GM21786 (cell line): Measurements from ENCODE around the gene SARM1.
A peak's percentile ranks its signal among the peaks of the same experiment; 100 is the strongest.
"Not testable (repeated sequence)": the region's sequence is repeated elsewhere in the genome, so short reads cannot be mapped to it uniquely, and the experiment has no call there.

ENCODE experiments used
- ATAC-seq: cut with Tn5 transposase; IDR thresholded peaks from one replicate; pipeline ENCODE4 v1.9.1; 2021; ENCODE audit not compliant: unreplicated experiment

SARM1 gene

DNA sequence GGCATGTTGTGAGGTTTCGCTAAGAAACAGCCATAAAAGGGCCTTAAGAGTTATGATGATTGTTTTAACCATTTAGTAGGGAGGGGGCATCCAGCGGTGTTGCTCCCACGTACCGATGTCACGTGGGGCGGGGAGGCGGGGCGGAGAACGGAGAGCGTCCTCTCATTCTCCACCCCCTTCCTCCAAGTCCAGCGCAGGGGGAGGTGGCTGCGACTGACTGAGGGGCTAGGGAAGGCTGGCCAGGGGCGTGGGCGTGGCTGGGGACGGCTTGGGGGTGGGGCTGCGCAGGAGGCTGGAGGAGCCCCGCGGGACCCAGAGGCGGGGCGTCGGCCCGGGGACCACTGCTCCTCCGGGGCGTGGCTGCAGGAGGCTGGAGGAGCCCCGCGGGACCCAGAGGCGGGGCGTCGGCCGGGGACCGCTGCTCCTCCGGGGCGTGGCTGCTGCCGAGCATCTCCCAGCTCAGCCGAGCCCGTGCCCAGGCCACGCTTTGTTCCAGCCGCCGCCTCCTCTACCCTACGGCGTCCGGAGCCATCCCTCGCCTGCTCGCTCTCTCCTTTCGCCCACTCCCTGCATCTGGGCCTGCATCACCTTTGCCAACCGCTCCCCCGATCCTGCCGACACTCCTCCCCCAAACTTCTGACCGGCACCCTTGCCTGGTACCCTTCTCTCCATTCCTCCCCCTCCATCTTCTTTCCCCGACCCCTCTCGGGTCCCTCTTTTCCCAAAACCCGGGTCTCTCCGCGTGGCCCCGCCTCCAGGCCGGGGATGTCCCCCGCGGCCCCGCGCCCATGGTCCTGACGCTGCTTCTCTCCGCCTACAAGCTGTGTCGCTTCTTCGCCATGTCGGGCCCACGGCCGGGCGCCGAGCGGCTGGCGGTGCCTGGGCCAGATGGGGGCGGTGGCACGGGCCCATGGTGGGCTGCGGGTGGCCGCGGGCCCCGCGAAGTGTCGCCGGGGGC, at the start of gene SARM1:
Gene SARM1, plus strand, starts transcription at position 450 of the 958 bp plus-strand sequence. Its CDS starts 339 bp downstream, at position 789.
- peak; percentile 85 for ATAC-seq

DNA sequence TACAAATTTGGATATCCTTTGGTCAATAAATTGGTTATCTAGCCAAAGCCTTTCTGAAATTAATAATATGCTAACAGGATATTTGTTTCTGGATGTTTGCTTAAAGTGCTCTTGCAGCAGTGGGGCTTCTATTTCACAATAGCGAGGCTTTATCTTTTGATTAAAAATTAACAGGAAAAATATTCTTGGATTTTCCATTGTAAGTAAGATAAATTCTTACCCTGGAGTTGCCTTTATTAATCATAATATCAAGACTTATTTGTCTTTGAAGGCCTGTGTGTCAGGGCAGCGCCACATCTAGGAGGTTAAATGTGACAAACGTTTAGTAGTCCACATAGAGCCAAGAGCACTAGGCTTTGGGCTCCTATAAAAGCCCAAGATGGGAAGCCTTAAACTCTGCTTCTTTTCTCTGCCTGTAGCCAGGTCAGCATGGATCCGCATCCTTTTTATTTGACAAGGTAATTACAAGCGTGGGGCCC, 47.2 kb upstream of the SARM1 start:
- ATAC-seq: no peak

GRCh38 chr17:28324781-28325180, 46.7 kb upstream of the SARM1 start:
- ATAC-seq: no peak

- no peak for ATAC-seq
Measured at GRCh38 chr17:28325211-28325610, 46.3 kb upstream of the SARM1 start.

DNA sequence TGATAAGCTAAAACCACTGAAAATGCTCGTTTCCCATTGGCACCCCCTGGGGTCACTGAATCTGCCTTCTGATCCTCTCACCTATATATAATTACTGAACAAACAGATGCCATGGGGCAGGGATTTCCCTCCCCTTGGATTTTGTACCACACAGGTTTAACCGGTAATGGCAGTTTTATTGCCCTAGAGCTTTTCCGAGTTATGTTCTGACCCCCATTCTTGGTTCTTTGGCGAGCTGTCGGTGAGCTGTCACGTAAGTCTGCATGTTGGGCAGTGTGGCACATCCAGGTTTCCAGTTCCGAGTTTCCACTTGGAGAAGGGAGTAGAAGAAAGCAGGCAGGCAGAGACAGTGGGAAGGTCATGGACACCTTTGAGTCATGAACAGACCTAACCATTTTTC, 45.4 kb upstream of the SARM1 start:
- ATAC-seq: no peak

DNA sequence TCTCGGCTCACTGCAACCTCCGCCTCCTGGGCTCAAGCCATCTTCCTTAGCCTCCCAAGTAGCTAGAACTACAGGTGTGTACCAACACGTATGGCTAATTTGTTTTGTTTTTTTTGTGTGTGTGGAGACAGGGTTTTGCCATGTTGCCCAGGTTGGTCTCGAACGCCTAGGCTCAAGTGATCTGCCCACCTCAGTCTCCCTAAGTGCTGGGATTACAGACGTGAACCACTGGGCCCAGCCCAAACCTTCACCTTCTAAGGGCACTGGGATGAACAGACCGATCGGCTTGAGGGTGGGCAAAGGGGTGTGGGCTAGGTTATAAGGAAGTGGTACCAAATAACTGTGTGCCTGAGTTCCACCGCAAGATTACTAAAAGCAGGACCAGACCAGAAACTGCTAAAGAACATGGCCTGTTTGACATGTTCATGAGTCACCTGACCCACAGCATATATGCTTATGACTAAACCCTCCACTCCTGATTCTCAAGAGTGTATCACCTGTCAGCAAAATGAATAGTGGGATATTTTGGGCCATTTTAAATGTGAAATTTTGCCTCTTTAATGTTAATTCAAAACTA, 44.4 kb upstream of the SARM1 start:
- no peak for ATAC-seq

DNA sequence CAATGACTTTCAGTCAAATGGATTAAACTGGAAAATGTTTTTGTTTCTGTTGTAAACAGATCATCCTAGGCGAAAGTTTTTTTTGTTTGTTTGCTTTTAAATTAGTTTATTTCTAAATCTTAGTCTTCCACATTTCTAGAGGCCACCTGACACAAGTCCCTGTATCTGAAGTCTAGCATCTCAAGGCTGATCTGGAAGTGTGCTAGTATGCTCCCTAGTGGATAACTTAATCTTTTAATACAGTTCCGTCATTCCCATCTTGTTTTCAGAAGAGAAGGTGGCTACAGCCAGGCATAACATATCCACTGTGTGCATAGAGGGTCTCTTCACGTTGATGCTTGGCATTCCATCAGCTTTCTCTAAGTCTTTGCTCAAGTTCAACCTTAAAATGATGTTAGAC, 43.8 kb upstream of the SARM1 start:
- no peak for ATAC-seq

- ATAC-seq: no peak
Measured at GRCh38 chr17:28328325-28328724, 43.2 kb upstream of the SARM1 start.

- no peak for ATAC-seq
Measured at GRCh38 chr17:28330671-28331070, 40.8 kb upstream of the SARM1 start.

DNA sequence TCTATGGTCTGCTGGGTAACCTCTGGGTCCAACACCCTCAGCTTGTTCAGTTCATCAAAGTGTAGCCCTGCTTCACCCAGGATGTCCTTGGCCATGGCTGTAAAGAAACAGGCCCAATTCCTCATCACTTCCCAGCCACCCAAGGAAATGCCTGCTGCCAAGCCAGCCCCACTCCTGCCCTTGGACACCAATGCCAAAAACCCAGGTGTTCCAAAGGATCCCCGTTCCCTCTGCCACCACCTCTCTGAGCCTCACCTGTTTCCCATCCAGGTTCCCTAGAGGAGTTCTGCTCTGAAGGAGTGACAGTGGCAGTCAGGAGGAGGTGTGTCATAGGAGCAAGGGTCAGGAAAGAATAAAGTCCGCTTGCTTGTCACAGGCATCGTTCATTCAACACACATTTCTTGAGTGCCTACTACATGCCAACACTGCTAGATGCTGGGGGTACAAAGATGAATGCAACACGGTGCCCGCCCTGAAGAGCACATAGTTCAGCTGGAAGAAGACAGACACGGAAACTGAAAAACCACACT, 39.5 kb upstream of the SARM1 start:
- no peak for ATAC-seq

GRCh38 chr17:28333083-28333746, 38.3 kb upstream of the SARM1 start:
- no peak for ATAC-seq

GRCh38 chr17:28334171-28334570, 37.3 kb upstream of the SARM1 start:
- ATAC-seq: no peak

- ATAC-seq: no peak
Measured at GRCh38 chr17:28334666-28335200, 36.8 kb upstream of the SARM1 start.

DNA sequence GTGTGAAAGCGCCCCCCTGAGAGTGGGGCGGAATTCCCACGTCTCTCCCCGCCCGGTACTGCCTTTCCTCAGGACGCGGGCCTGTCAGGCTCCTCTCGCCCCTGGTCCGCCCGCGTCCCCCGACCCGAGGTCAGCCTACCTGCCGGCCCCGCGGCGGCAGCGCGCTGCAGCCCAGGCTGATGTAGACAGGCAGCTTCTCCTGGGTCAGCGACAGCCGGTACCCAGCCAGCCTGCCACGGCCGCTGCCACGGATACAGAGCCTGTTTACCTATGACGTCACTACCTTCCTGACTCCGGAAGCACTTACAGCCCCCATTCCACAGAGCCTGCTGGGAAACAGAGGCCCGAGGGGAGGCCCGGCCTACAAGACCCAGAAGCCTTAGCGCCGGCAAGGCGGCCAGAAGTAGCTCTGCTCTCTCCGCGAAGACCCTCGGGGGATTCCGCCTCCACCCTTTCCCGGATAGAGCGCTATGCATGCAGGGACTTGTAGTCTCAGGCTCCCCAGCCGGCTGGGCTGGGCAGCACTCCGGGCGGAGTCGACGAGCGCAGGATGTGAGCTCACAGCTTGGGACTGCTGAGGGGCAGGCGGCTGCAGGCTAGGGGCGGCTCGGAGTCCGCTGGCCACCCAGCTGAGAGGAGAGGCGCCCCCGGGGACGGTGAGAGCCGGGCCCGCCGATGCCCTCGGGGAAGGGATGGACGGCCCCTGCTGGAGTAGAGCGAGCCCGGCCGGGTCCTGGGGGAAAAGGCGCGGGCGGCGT, 36.1 kb upstream of the SARM1 start, which contains the start of the genes IFT20 and TNFAIP1:
Gene IFT20, minus strand, starts transcription at position 272 of the 758 bp plus-strand sequence. CDS start 3,487 bp downstream, outside the sequence.
Gene TNFAIP1, plus strand, starts transcription at position 561 of the 758 bp plus-strand sequence. CDS start 3,761 bp downstream, outside the sequence.
- peak; percentile 96 for ATAC-seq

- ATAC-seq: no peak
Measured at GRCh38 chr17:28335959-28336871, 35.3 kb upstream of the SARM1 start.

GRCh38 chr17:28338056-28338768, 33.3 kb upstream of the SARM1 start:
- ATAC-seq: no peak

DNA sequence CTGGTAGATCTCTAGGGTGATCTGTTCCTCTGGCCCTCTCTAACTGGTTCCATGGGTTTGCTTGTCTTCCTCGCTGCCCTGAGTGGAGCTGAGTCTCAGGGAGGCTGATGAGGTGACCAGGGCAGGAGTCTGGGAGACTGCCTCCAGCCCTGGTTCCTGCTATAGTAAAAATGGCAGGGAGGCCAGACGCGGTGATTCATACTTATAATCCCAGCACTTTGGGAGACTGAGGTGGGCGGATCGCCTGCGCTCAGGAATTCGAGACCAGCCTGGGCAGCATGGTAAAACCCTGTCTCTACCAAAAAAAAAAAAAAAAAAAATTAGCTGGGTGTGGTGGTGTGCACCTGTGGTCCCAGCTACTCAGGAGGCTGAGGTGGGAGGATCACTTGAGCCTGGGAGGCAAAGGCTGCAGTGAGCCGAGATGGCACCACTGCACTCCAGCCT, 32.7 kb upstream of the SARM1 start:
- not testable (repeated sequence) for ATAC-seq

GRCh38 chr17:28339431-28339830, 32.1 kb upstream of the SARM1 start:
- ATAC-seq: no peak
